Spleen (tissue), 11 donors: ENCODE measurements around the gene CDK14. TPM values are rescaled to one million over a fixed set of nuclear protein-coding genes. Genes with fewer than 3 reads are reported as not detected.
A peak's percentile ranks its signal among the peaks of the same experiment; 100 is the strongest.

Experiments used
- DNase-seq: peaks from one replicate; pipeline ENCODE4 v3.0.0-alpha.2; 2020
- H3K27ac ChIP-seq, 8 donors: fragments of 200-600 bp; sonication (generic) in 7 of 8; 1 replicate in 4 of 8; 2 replicates in 4 of 8; pipeline versions ENCODE4 v1.5.0 to v1.8.0; 2016 to 2021; ENCODE audit warnings: inconsistent platforms in 4 of 8, mild to moderate bottlenecking in 4 of 8, moderate library complexity in 1 of 8
- H3K27me3 ChIP-seq, 7 donors: fragments of 200-600 bp; sonication (generic) in 6 of 7; replicated peaks in 1 of 7; 1 replicate in 4 of 7; 2 replicates in 3 of 7; pipeline versions ENCODE4 v1.5.0 to v1.8.0; 2016 to 2021; ENCODE audit warnings: inconsistent platforms in 3 of 7, mild to moderate bottlenecking in 1 of 7
- H3K36me3 ChIP-seq, 6 donors: fragments of 200-600 bp; sonication (generic) in 5 of 6; 1 replicate in 4 of 6; 2 replicates in 2 of 6; pipeline versions ENCODE4 v1.5.0 to v1.8.0; 2016 to 2021; ENCODE audit warnings: inconsistent platforms in 2 of 6
- H3K4me1 ChIP-seq, 6 donors: fragments of 200-600 bp; sonication (generic) in 5 of 6; 1 replicate in 3 of 6; 2 replicates in 3 of 6; pipeline versions ENCODE4 v1.5.0 to v1.8.0; 2016 to 2021; ENCODE audit warnings: inconsistent platforms in 3 of 6
- H3K4me3 ChIP-seq, 8 donors: fragments of 200-600 bp; sonication (generic) in 7 of 8; 1 replicate in 4 of 8; 2 replicates in 4 of 8; pipeline versions ENCODE4 v1.5.0 to v1.8.0; 2016 to 2021; ENCODE audit warnings: inconsistent platforms in 4 of 8, mild to moderate bottlenecking in 4 of 8, moderate library complexity in 2 of 8
- H3K9me3 ChIP-seq, 8 donors: fragments of 200-600 bp; sonication (generic) in 7 of 8; 1 replicate in 4 of 8; 2 replicates in 4 of 8; pipeline versions ENCODE4 v1.5.0 to v1.8.0; 2016 to 2021; ENCODE audit warnings: inconsistent platforms in 4 of 8
- CTCF ChIP-seq, 11 experiments: fragments of 200-600 bp in 7 of 11; fragments of 450-650 bp in 4 of 11; sonication (generic) in 4 of 11; IDR thresholded peaks in 8 of 11; conservative IDR thresholded peaks in 3 of 11; 1 replicate in 7 of 11; 2 replicates in 4 of 11; pipeline versions ENCODE4 v1.4.0 to v1.8.0; 2016 to 2021; ENCODE audit warnings: antibody characterized with exemption in 11 of 11, inconsistent platforms in 4 of 11, mild to moderate bottlenecking in 1 of 11
- POLR2A ChIP-seq, 3 donors: fragments of 450-650 bp; IDR thresholded peaks; one replicate each; pipeline ENCODE4 v1.5.1; 2017; ENCODE audit warnings: antibody characterized with exemption in 3 of 3, mild to moderate bottlenecking in 1 of 3
- POLR2AphosphoS5 ChIP-seq, 3 donors: sonication (generic); formaldehyde crosslinking; IDR thresholded peaks; one replicate each; pipeline ENCODE4 v1.5.1; 2017; ENCODE audit warnings: antibody characterized with exemption in 3 of 3
- WGBS, 5 donors: extraction: QIAGEN DNeasy Blood & Tissue Kit in 3 of 5; methylation state at CpG; one replicate each; pipeline versions ENCODE4 v1.1.5 to v1.1.7; 2013 to 2018; 5-methylcytosine and 5-hydroxymethylcytosine counted together
- intact Hi-C: fragments of 100-400 bp; cut with DNase I; formaldehyde crosslinking; loops from one replicate; pipeline ENCODE4 v1.15.0; 2023; ENCODE audit warnings: low total_unique reads
- polyA plus RNA-seq, 3 donors: library from polyadenylated mRNA; stranded (reverse); fragments of 200-250 nt; gene quantifications; one replicate each; pipeline ENCODE4 v1.2.1, GENCODE V29; 2013
- total RNA-seq, 7 donors: library from RNA; depleted of rRNA in 3 of 7; stranded (reverse); fragments of >200 nt in 3 of 7; fragmentation: NEBNext Ultra II Directional in 4 of 7; extraction: Animal tissue kit (Norgen Biotek cat#: 25700) in 4 of 7; gene quantifications; one replicate each; pipeline versions ENCODE4 v1.1.0 to v1.2.1, GENCODE V29; 2016 to 2021
- donor health status: healthy with polysubstance abuse.
- donor health status: DM: no; HTN: no; CAD: no; lungs with moderate emphysema.
- donor health status: DM: no; HTN: no; CAD: no.
- donor health status: Bipolar disorder and iron deficiency.
- donor health status: healthy.
- donor health status: DM: no; HTN: no; CAD: no.
- donor health status: DM: yes; HTN: yes; CAD: no.

Gene CDK14
- total and polyA plus RNA-seq, 10 donors: 6.6 to 109 (median 51.2) TPM

GRCh38 chr7:90613088-90613498 lies 17.0 kb downstream of the CDK14 start:
- Histone ChIP-seq H3K36me3 (no peaks in the 10 kb centered on the region), H3K4me3 (peak overlapping the region in 1 of 8 donors; percentile 2), H3K27ac (peak overlapping the region in 4 of 8 donors; percentile 13 to 55 (median 31)), H3K4me1 (peaks cover 0 to 23% (median 10%) of the 10 kb centered on the region in 6 donors), H3K9me3 (no peaks in the 10 kb centered on the region), H3K27me3 (no peaks in the 10 kb centered on the region)
- intact Hi-C loops: no loop called here
- no peak for DNase-seq
- 30 to 34% (median 30%) methylated on average over 3 of the region's 3 CpGs for WGBS, 5 donors
- TF ChIP-seq POLR2A (IDR thresholded peaks at IDR 0.05): no peak

- Histone ChIP-seq H3K36me3 (no peaks in the 10 kb centered on the region), H3K4me1 (peaks cover 0 to 39% (median 26%) of the 10 kb centered on the region in 6 donors), H3K27me3 (no peaks in the 10 kb centered on the region), H3K27ac (no peak overlapping the region), H3K4me3 (no peak overlapping the region), H3K9me3 (no peaks in the 10 kb centered on the region)
- TF ChIP-seq POLR2AphosphoS5 (IDR thresholded peaks at IDR 0.05): no peak
- no peak for TF ChIP-seq CTCF (IDR thresholded peaks at IDR 0.05 in 8 of 11, conservative IDR thresholded peaks at IDR 0.05 in 3 of 11)
- no peak for TF ChIP-seq POLR2A (IDR thresholded peaks at IDR 0.05)
- no peak for DNase-seq
- WGBS, 5 donors: 63 to 76% (median 73%) methylated on average over 3 of the region's 3 CpGs
- intact Hi-C loops: no loop called here
Observed at GRCh38 chr7:90617442-90617841, 21.3 kb downstream of the CDK14 start.

- Histone ChIP-seq H3K36me3 (no peaks in the 10 kb centered on the region), H3K9me3 (no peaks in the 10 kb centered on the region), H3K4me1 (peaks cover 0 to 34% (median 18%) of the 10 kb centered on the region in 6 donors), H3K27ac (no peak overlapping the region), H3K27me3 (no peaks in the 10 kb centered on the region), H3K4me3 (no peak overlapping the region)
- TF ChIP-seq POLR2AphosphoS5 (IDR thresholded peaks at IDR 0.05): no peak
- TF ChIP-seq CTCF (IDR thresholded peaks at IDR 0.05 in 8 of 11, conservative IDR thresholded peaks at IDR 0.05 in 3 of 11): no peak
- TF ChIP-seq POLR2A (IDR thresholded peaks at IDR 0.05): no peak
- 92 to 95% (median 94%) methylated on average over 4 of the region's 4 CpGs for WGBS, 5 donors
- DNase-seq: no peak
- intact Hi-C loops: no loop called here
Observed at GRCh38 chr7:90618876-90619275, 22.8 kb downstream of the CDK14 start.

GRCh38 chr7:90621125-90621746 lies 25.1 kb downstream of the CDK14 start:
- no peak for DNase-seq
- Histone ChIP-seq H3K9me3 (no peaks in the 10 kb centered on the region), H3K4me1 (peaks cover 0 to 45% (median 21%) of the 10 kb centered on the region in 6 donors), H3K4me3 (no peak overlapping the region), H3K27me3 (no peaks in the 10 kb centered on the region), H3K27ac (peak overlapping the region in 1 of 8 donors; percentile 14), H3K36me3 (no peaks in the 10 kb centered on the region)
- 29 to 48% (median 40%) methylated on average over 2 of the region's 2 CpGs for WGBS, 5 donors
- intact Hi-C loops: loop anchor here (10.0 kb wide), 1 partner anchor 166 kb away; no protein-coding TSS in a partner anchor
- no peak for TF ChIP-seq CTCF (IDR thresholded peaks at IDR 0.05 in 8 of 11, conservative IDR thresholded peaks at IDR 0.05 in 3 of 11)
- no peak for TF ChIP-seq POLR2A (IDR thresholded peaks at IDR 0.05)
- no peak for TF ChIP-seq POLR2AphosphoS5 (IDR thresholded peaks at IDR 0.05)
